ENCODE results near the gene PRKG1.
A peak's percentile ranks its signal among the peaks of the same experiment; 100 is the strongest.
"Not testable (repeated sequence)": the region's sequence is repeated elsewhere in the genome, so short reads cannot be mapped to it uniquely, and the experiment has no call there.

Gene PRKG1

GRCh38 chr10:51389415-51390321 lies 315.4 kb downstream of the PRKG1 start:
- DNase-seq = peak; percentile 54

GRCh38 chr10:51393006-51393405 lies 318.7 kb downstream of the PRKG1 start:
- DNase-seq = not testable (repeated sequence)

- no peak for DNase-seq
Measured at GRCh38 chr10:51394039-51394438, 319.8 kb downstream of the PRKG1 start.

GRCh38 chr10:51397244-51397643 lies 323.0 kb downstream of the PRKG1 start:
- no peak for DNase-seq

GRCh38 chr10:51397695-51398094 lies 323.4 kb downstream of the PRKG1 start:
- DNase-seq = no peak

GRCh38 chr10:51399840-51400239 lies 325.6 kb downstream of the PRKG1 start:
- no peak for DNase-seq

- no peak for DNase-seq
Measured at GRCh38 chr10:51400392-51401096, 326.3 kb downstream of the PRKG1 start.

GRCh38 chr10:51403521-51403920 lies 329.2 kb downstream of the PRKG1 start:
- no peak for DNase-seq

- no peak for DNase-seq
Measured at GRCh38 chr10:51405580-51406351, 331.5 kb downstream of the PRKG1 start.

GRCh38 chr10:51406581-51406980 lies 332.3 kb downstream of the PRKG1 start:
- no peak for DNase-seq

- DNase-seq = no peak
Measured at GRCh38 chr10:51416494-51416893, 342.2 kb downstream of the PRKG1 start.

GRCh38 chr10:51419196-51420093 lies 345.2 kb downstream of the PRKG1 start:
- DNase-seq = no peak

- no peak for DNase-seq
Measured at GRCh38 chr10:51421853-51422252, 347.6 kb downstream of the PRKG1 start.

- DNase-seq = peak; percentile 26
Measured at GRCh38 chr10:51422311-51423120, 348.2 kb downstream of the PRKG1 start.

GRCh38 chr10:51423121-51423452 lies 348.8 kb downstream of the PRKG1 start:
- DNase-seq = no peak

GRCh38 chr10:51425431-51425830 lies 351.1 kb downstream of the PRKG1 start:
- DNase-seq = no peak

- DNase-seq = no peak
Measured at GRCh38 chr10:51427758-51428157, 353.5 kb downstream of the PRKG1 start.

GRCh38 chr10:51430506-51430905 lies 356.2 kb downstream of the PRKG1 start:
- no peak for DNase-seq

GRCh38 chr10:51433949-51434475 lies 359.7 kb downstream of the PRKG1 start:
- DNase-seq = no peak

- DNase-seq = no peak
Measured at GRCh38 chr10:51436805-51437204, 362.5 kb downstream of the PRKG1 start.

- no peak for DNase-seq
Measured at GRCh38 chr10:51439645-51440044, 365.4 kb downstream of the PRKG1 start.
